ENCODE results near the gene SPDYC.

GRCh38 chr11:65211293-65212105 lies 41.5 kb downstream of the SPDYC start:
- TF ChIP-seq POLR2A (IDR thresholded peaks at IDR 0.05; ENCODE audit: insufficient read depth in 1 of 2, low read depth in 2 of 2, low read length in 2 of 2) (no peak), CTCF (CRISPR knock-in tag; IDR thresholded peaks at IDR 0.05) (no peak), HNRNPUL1 (IDR thresholded peaks at IDR 0.05; ENCODE audit: low read depth, low read length) (no peak), PPARG (CRISPR knock-in tag; conservative IDR thresholded peaks at IDR 0.05) (no peak), ZNF564 (CRISPR knock-in tag; IDR thresholded peaks at IDR 0.05) (no peak), CREB3 (CRISPR knock-in tag; IDR thresholded peaks at IDR 0.05) (no peak)
- TF ChIP-seq, protein P1, sequence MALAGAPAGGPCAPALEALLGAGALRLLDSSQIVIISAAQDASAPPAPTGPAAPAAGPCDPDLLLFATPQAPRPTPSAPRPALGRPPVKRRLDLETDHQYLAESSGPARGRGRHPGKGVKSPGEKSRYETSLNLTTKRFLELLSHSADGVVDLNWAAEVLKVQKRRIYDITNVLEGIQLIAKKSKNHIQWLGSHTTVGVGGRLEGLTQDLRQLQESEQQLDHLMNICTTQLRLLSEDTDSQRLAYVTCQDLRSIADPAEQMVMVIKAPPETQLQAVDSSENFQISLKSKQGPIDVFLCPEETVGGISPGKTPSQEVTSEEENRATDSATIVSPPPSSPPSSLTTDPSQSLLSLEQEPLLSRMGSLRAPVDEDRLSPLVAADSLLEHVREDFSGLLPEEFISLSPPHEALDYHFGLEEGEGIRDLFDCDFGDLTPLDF (CRISPR knock-in tag; IDR thresholded peaks at IDR 0.05) = no peak

Data from HepG2 (cell line).